ENCODE results near the gene LPIN2.

The LPIN2 gene

DNA sequence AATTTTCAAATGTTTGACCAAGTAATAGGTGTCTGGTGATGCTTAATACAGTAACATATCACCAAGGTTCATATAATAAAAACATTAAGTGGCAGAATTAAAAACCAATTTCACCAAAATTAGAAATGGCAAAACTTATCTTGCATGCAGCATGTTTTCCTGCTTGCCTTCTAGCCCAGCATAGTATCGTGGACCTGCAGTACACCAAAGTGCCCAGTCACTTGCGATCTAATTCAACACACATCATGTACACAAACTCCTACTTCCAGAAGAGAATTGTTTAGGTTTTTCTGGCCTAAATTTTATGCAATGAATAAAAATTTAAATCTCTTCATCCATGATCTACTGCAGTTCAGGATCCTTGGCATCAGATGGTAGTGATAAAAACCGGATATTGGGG is 28.9 kb downstream of the LPIN2 start:
- TF ChIP-seq, protein P1, sequence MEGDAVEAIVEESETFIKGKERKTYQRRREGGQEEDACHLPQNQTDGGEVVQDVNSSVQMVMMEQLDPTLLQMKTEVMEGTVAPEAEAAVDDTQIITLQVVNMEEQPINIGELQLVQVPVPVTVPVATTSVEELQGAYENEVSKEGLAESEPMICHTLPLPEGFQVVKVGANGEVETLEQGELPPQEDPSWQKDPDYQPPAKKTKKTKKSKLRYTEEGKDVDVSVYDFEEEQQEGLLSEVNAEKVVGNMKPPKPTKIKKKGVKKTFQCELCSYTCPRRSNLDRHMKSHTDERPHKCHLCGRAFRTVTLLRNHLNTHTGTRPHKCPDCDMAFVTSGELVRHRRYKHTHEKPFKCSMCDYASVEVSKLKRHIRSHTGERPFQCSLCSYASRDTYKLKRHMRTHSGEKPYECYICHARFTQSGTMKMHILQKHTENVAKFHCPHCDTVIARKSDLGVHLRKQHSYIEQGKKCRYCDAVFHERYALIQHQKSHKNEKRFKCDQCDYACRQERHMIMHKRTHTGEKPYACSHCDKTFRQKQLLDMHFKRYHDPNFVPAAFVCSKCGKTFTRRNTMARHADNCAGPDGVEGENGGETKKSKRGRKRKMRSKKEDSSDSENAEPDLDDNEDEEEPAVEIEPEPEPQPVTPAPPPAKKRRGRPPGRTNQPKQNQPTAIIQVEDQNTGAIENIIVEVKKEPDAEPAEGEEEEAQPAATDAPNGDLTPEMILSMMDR (IDR thresholded peaks at IDR 0.05; ENCODE audit: borderline replicate concordance, insufficient read depth, low read depth, low read length), result no peak
- no peak overlapping the region for H3K4me3 ChIP-seq (ENCODE audit: low read depth, low read length)

DNA sequence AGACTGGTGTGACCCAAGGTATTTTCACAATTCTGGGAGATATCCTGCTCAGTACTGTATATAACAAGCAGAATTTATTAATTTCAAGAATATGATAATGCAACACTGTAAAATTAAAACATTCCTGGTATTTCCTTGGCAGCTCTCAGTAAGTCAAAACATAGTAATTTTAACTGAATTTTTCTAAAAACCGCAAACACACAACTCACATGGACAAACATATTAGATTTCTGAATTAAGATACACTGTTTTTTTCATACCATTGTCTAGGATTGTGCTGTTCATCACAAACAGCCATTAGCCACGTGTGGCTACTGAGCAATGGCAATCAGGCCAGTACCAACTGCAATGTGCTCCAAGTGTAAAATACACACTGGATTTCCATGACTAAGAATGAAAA is 29.6 kb downstream of the LPIN2 start:
- no peak overlapping the region for H3K4me3 ChIP-seq (ENCODE audit: low read depth, low read length)
- TF ChIP-seq, protein P1 (IDR thresholded peaks at IDR 0.05; ENCODE audit: borderline replicate concordance, insufficient read depth, low read depth, low read length), result no peak

DNA sequence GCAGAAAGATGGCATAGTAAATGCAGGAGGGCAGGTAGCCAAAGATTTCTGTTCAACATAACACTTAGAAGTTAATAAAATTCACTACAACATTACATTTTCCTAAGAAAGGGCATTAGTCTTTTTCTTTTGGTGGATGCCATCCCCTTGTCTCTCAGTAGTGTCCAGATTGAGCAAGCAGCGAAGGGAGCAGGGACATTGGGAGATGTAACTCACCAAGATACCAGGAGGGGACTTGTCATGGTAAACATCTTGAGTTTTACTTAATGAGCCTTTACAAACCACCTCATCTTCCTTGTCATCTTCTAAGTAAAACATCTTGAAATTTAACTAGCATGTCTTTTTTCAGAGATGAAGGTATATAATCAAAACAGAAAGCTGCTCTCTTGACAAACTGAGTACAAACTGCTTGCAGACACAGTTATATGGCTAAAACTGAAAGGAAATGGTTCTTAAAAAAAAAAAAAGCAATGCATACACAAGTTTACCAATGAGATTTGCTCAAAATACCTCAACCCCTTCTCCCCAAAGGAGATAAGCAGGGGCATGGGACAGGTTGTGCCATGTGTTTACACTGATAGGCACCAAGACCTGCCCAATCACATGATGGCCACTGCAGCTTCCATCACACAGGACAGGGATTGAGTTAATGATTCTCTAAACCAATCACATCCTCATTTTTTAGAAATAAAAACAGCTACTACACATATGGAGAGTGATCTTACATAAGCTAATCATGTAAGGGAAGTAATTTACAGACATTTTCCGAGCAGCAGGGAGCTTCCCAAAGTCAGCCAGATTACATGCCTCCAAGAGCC is 30.3 kb downstream of the LPIN2 start:
- TF ChIP-seq, protein P1 (IDR thresholded peaks at IDR 0.05; ENCODE audit: borderline replicate concordance, insufficient read depth, low read depth, low read length), result no peak
- no peak overlapping the region for H3K4me3 ChIP-seq (ENCODE audit: low read depth, low read length)

DNA sequence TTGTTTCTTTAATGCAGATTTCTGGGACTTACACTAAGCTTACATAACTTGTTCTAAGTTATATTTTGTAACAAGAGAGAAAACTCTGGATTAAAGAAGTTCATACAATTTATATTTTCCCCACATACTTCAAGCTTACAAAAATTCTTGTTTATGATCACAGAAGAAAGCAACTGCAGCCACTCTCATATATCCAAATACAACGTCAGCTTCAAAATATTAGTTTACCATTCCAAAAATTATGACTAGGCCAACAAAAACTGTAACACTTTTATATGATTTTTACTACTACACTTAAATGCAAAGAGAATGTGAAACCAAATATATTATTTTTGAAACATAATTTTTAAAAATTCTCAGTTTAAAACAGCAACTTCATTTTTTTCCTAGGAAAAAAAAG is 30.9 kb downstream of the LPIN2 start:
- H3K4me3 ChIP-seq (ENCODE audit: low read depth, low read length), result no peak overlapping the region

DNA sequence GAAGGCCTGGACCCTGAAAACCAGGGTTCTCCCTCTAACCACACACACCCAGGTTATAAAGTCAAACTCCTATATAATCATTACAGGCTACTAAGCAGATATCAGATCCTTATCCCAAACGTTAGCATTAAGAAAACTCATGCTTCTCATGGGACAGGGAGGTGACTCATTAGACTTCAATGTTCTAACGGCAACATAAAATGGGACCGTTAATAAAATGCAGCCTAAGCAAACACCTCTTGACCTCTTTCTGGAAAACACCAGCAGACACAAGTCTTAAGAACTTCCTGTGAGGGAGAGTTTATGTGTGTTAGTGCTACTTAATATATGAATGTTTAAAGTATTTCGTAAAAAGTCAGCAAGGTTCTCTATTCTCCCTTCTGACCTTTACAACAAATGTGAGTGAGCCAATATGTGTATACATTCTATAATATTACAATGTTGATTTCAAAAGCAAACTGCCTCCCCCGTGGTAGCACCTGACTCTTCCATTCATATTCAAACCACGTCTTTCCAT is 31.7 kb downstream of the LPIN2 start:
- H3K4me3 ChIP-seq (ENCODE audit: low read depth, low read length), result no peak overlapping the region
- TF ChIP-seq, protein P1 (IDR thresholded peaks at IDR 0.05; ENCODE audit: borderline replicate concordance, insufficient read depth, low read depth, low read length), result no peak

More for the DNA sequence above, 30.9 kb downstream of the LPIN2 start:
- TF ChIP-seq, protein P1 (IDR thresholded peaks at IDR 0.05; ENCODE audit: borderline replicate concordance, insufficient read depth, low read depth, low read length), result no peak

DNA sequence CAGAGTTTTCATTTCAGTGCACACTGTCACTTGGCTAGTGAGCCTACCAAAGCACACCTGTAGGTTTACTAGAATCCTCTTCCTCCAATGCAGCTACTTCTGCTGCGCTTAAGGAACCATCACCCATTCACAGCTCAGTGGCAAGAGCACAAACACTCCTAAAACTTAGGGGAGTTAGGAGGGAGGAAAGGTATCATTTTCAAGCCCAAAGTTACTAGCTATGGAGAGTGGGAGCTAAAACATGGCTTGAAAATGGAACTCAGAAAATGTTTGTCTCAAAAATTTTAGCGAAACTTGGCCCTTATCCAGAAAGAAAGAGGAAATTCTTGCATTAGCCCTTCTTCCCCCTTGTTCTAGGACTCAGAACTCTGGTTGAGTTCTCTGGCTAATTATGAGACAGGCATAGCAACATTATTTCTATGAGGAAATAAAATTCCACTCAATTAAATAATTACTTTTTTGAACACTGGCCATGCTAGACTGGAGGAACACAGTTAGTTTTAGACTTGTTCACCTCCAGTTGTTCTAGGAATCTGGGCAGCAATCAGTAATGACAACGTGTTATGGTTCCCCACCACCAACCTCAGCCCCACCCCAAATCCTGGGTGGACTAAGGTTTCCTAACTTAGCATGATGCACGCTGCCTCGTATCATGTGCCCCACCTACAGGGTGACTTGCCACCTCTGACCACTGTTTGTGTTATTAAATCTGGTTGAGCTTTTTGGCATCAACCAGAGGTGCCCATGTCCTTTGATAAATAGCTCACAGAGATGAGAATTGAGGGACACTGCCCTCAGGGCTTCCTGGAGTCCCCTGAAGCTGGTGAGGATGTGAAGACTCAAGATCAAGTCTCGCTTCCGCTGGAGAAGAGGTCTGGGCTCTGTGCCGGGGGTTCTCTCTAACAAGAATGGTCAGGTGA is 32.8 kb downstream of the LPIN2 start:
- H3K4me3 ChIP-seq (ENCODE audit: low read depth, low read length), result no peak overlapping the region
- TF ChIP-seq, protein P1 (IDR thresholded peaks at IDR 0.05; ENCODE audit: borderline replicate concordance, insufficient read depth, low read depth, low read length), result no peak

Measured in GM12875 (cell line).